GM18519 (cell line): Measurements from ENCODE around the gene ZNF24.

Experiments
- ATAC-seq: cut with Tn5 transposase; IDR thresholded peaks from one replicate; pipeline ENCODE4 v1.9.1; 2021; ENCODE audit warnings: mild to moderate bottlenecking, moderate library complexity; ENCODE audit not compliant: unreplicated experiment, low FRiP score

ZNF24 gene

GRCh38 chr18:35306588-35307250 lies 37.5 kb downstream of the ZNF24 start:
- ATAC-seq = no peak

- ATAC-seq = no peak
These were observed 40.6 kb downstream of the ZNF24 start for GRCh38 chr18:35303610-35304009.

GRCh38 chr18:35296060-35296459 lies 48.2 kb downstream of the ZNF24 start:
- ATAC-seq = no peak

GRCh38 chr18:35291166-35291565 lies 53.1 kb downstream of the ZNF24 start:
- ATAC-seq = no peak

- peak; percentile 81 for ATAC-seq
These were observed 54.0 kb downstream of the ZNF24 start, which contains the start of gene ZSCAN30 for GRCh38 chr18:35290094-35290735. Gene ZSCAN30 (minus strand): TSS chr18:35290229. CDS start chr18:35264352, 25,877 bp downstream.

- ATAC-seq = peak; percentile 6
These were observed 54.5 kb downstream of the ZNF24 start for GRCh38 chr18:35289727-35290093.

GRCh38 chr18:35289293-35289692 lies 54.9 kb downstream of the ZNF24 start:
- ATAC-seq = no peak

- no peak for ATAC-seq
These were observed 59.4 kb downstream of the ZNF24 start for GRCh38 chr18:35284841-35285240.

- no peak for ATAC-seq
These were observed 60.1 kb downstream of the ZNF24 start for GRCh38 chr18:35283923-35284794.

GRCh38 chr18:35282353-35282752 lies 61.9 kb downstream of the ZNF24 start:
- no peak for ATAC-seq
